GM23338 (cell line): ENCODE results near the gene KRIT1.

Source experiments
- CREB1 ChIP-seq: fragments of 250-450 bp; sonication (Bioruptor Pico); IDR thresholded peaks from 2 replicates; pipeline ENCODE4 v1.5.0; 2020; ENCODE audit warnings: low read depth, mild to moderate bottlenecking, moderate library complexity
- CTCF ChIP-seq, 2 experiments: fragments of 200-600 bp in 1 of 2; sonication (generic) in 1 of 2; conservative IDR thresholded peaks; 2 replicates each; pipeline versions ENCODE4 v1.5.1 to v1.6.1; 2016 to 2017; ENCODE audit warnings: antibody characterized with exemption in 2 of 2, low read depth in 2 of 2, mild to moderate bottlenecking in 2 of 2, moderate library complexity in 1 of 2
- ETS1 ChIP-seq: IDR thresholded peaks from 2 replicates; pipeline ENCODE4 v1.6.1; 2016; ENCODE audit warnings: antibody characterized with exemption
- EZH2 ChIP-seq: fragments of 200-600 bp; sonication (generic); IDR thresholded peaks from one replicate; pipeline ENCODE4 v1.8.0; 2017; ENCODE audit warnings: antibody characterized with exemption, mild to moderate bottlenecking, low read depth; ENCODE audit not compliant: unreplicated experiment
- EZH2phosphoT487 ChIP-seq: fragments of 200-600 bp; sonication (generic); IDR thresholded peaks from one replicate; pipeline ENCODE4 v1.8.1; 2018; ENCODE audit warnings: antibody characterized with exemption; ENCODE audit not compliant: unreplicated experiment
- POLR2AphosphoS5 ChIP-seq: IDR thresholded peaks from 2 replicates; pipeline ENCODE4 v1.6.1; 2016; ENCODE audit warnings: antibody characterized with exemption, low read depth
- REST ChIP-seq: IDR thresholded peaks from one replicate; pipeline ENCODE4 v1.6.1; 2018; ENCODE audit warnings: antibody characterized with exemption; ENCODE audit not compliant: unreplicated experiment
- STAT1 ChIP-seq: IDR thresholded peaks from one replicate; pipeline ENCODE4 v1.6.1; 2016; ENCODE audit warnings: antibody characterized with exemption; ENCODE audit not compliant: unreplicated experiment
- ZNF114 ChIP-seq: fragments of 250-450 bp; sonication (Bioruptor Pico); IDR thresholded peaks from 2 replicates; pipeline ENCODE4 v1.5.0; 2020; ENCODE audit warnings: mild to moderate bottlenecking, moderate library complexity
- ZNF462 ChIP-seq: fragments of 250-450 bp; sonication (Bioruptor Pico); IDR thresholded peaks from 2 replicates; pipeline ENCODE4 v1.5.0; 2020; ENCODE audit warnings: mild to moderate bottlenecking, moderate library complexity

GRCh38 chr7:92292981-92293380 lies 47.3 kb upstream of the KRIT1 start:
- TF ChIP-seq CTCF (conservative IDR thresholded peaks at IDR 0.05; ENCODE audit: low read depth in 2 of 2) (no peak), REST (no peak), POLR2AphosphoS5 (no peak), EZH2 (no peak), CREB1 (CRISPR knock-in tag) (no peak), STAT1 (no peak), EZH2phosphoT487 (no peak), ZNF462 (CRISPR knock-in tag) (no peak), ZNF114 (CRISPR knock-in tag) (no peak), ETS1 (no peak)
